Neural progenitor cell (in vitro differentiated cells): ENCODE data around the gene RPL29. TPM values are rescaled to one million over a fixed set of nuclear protein-coding genes. Genes with fewer than 3 reads are reported as not detected.

Experiments used
- DNase-seq: peaks from one replicate; pipeline ENCODE4 v3.0.0-alpha.2; 2016; ENCODE audit warnings: low spot score
- H2AFZ ChIP-seq: fragments of 200-600 bp; sonication (generic); replicated peaks from 2 replicates; pipeline ENCODE4 v1.6.1; 2016; ENCODE audit warnings: antibody characterized with exemption
- H3F3A ChIP-seq: fragments of 200-600 bp; sonication (generic); 2 replicates; pipeline ENCODE4 v1.6.1; 2016; ENCODE audit warnings: antibody characterized with exemption, low read depth
- H3K27ac ChIP-seq: fragments of 200-600 bp; sonication (generic); 2 replicates; pipeline ENCODE4 v1.5.1; 2016; ENCODE audit warnings: mild to moderate bottlenecking
- H3K27me3 ChIP-seq: fragments of 200-600 bp; sonication (generic); 2 replicates; pipeline ENCODE4 v1.6.1; 2016; ENCODE audit warnings: mild to moderate bottlenecking, moderate library complexity
- H3K36me3 ChIP-seq: fragments of 200-600 bp; sonication (generic); 2 replicates; pipeline ENCODE4 v1.5.1; 2016
- H3K4me1 ChIP-seq: fragments of 200-600 bp; sonication (generic); 2 replicates; pipeline ENCODE4 v1.6.1; 2016; ENCODE audit warnings: mixed run types
- H3K4me2 ChIP-seq: fragments of 200-600 bp; sonication (generic); 2 replicates; pipeline ENCODE4 v1.6.1; 2016
- H3K4me3 ChIP-seq: fragments of 200-600 bp; sonication (generic); 2 replicates; pipeline ENCODE4 v1.5.1; 2016
- H3K79me2 ChIP-seq: fragments of 200-600 bp; sonication (generic); 2 replicates; pipeline ENCODE4 v1.6.1; 2016; ENCODE audit warnings: low read depth
- H3K9ac ChIP-seq: fragments of 200-600 bp; sonication (generic); 2 replicates; pipeline ENCODE4 v1.6.1; 2016
- H3K9me3 ChIP-seq: fragments of 200-600 bp; sonication (generic); 2 replicates; pipeline ENCODE4 v1.5.1; 2016; ENCODE audit warnings: low read depth
- H4K20me1 ChIP-seq: fragments of 200-600 bp; sonication (generic); 2 replicates; pipeline ENCODE4 v1.6.1; 2016; ENCODE audit warnings: low read depth
- H3K27ac Mint-ChIP-seq: 3 replicates; pipeline ENCODE4 v1.8.0; 2021; ENCODE audit warnings: mixed read lengths
- H3K27me3 Mint-ChIP-seq: 2 replicates; pipeline ENCODE4 v1.8.0; 2022; ENCODE audit warnings: low read depth, mild to moderate bottlenecking, inconsistent platforms, moderate library complexity, mixed read lengths; ENCODE audit not compliant: insufficient read depth
- H3K36me3 Mint-ChIP-seq: 3 replicates; pipeline ENCODE4 v1.8.0; 2021; ENCODE audit warnings: mixed read lengths
- H3K4me1 Mint-ChIP-seq: 3 replicates; pipeline ENCODE4 v1.8.0; 2021; ENCODE audit warnings: mixed read lengths
- H3K4me3 Mint-ChIP-seq: 3 replicates; pipeline ENCODE4 v1.8.0; 2021; ENCODE audit warnings: mild to moderate bottlenecking, moderate library complexity, mixed read lengths
- H3K9me3 Mint-ChIP-seq: 3 replicates; pipeline ENCODE4 v1.8.0; 2020; ENCODE audit warnings: mixed read lengths
- EZH2 ChIP-seq: fragments of 200-600 bp; sonication (generic); IDR thresholded peaks from 2 replicates; pipeline ENCODE4 v1.6.1; 2017; ENCODE audit warnings: antibody characterized with exemption, mild to moderate bottlenecking, moderate library complexity
- EZH2phosphoT487 ChIP-seq: fragments of 200-600 bp; sonication (generic); IDR thresholded peaks from 2 replicates; pipeline ENCODE4 v1.6.1; 2017; ENCODE audit warnings: antibody characterized with exemption
- total RNA-seq: library from RNA; depleted of rRNA; stranded (reverse); fragments of >200 nt; gene quantifications from 2 replicates; pipeline ENCODE4 v1.2.3, GENCODE V29; 2015; ENCODE audit warnings: low replicate concordance
- TF ChIP-seq, protein P1 (sequence below): fragments of 200-600 bp; sonication (generic); IDR thresholded peaks from 2 replicates; pipeline ENCODE4 v1.5.1; 2017; ENCODE audit warnings: antibody characterized with exemption, mild to moderate bottlenecking

The RPL29 gene
- total RNA-seq, 1 donor from 2014 or later: 1,431 TPM

DNA sequence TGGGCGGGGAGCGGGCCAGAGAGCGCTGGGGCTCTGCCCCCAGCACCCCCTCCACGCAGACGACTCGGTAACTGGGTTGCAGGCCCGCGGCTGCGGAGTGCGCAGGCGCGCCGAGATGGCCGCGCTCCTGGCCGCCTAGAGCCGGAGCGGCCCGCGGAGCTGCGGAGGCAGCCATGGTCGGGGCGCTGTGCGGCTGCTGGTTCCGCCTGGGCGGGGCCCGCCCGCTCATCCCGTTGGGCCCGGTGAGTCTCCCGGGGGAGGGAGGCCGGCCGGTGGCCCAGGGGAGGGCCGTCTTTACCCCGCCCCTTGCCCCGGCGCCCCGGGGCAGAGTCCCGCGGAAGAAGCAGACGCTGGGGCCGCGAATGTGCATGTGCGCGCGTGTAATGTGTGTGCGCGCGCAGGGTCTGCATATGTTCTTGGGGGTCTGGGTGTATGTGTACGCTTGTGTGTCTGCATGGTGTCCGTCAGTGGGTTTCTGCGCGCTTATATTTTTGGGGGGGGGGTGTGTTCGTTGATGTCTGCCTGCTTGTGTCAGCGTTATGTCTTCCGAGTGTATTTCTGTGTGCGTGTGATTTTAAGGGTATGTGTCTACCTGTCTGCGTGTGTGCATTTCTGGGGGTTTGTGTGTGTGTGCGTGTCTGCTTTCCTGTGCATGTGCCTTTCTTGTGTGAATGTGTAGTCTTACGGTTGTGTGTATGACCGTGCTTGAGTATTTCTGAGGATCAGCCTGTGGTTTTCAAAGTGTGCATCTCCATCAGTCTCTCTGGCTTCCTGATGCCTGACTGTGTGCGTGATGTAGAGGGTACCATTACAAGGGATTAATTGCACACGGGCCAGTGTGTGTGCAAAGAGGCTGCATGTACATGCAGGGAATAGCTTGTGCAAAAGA, 20.5 kb downstream of the RPL29 start, which contains the start of gene ABHD14A:
ABHD14A (plus strand) TSS at position 102 of the 889 bp plus-strand sequence; CDS start at position 174, 72 bp downstream.
- peaks cover 8% of the 10 kb centered on the region for H3K27me3 Mint-ChIP-seq
- no peaks in the 10 kb centered on the region for H3K9me3 Mint-ChIP-seq
- no peak within 1 kb of the TSS for H3K9ac ChIP-seq
- no peaks in the 10 kb centered on the region for H3K79me2 ChIP-seq
- peaks cover 41% of the 10 kb centered on the region for H3K4me1 Mint-ChIP-seq
- H3K36me3 ChIP-seq: no peaks in the 10 kb centered on the region
- no peak within 1 kb of the TSS for H3K27ac ChIP-seq
- H4K20me1 ChIP-seq: no peaks in the 10 kb centered on the region
- peak within 1 kb of the TSS; percentile 86 for H3K4me3 Mint-ChIP-seq
- H3K27ac Mint-ChIP-seq: peak within 1 kb of the TSS; percentile 34
- peaks cover 39% of the 10 kb centered on the region for H3K27me3 ChIP-seq
- peak; percentile 22 for TF ChIP-seq EZH2
- TF ChIP-seq, protein P1, sequence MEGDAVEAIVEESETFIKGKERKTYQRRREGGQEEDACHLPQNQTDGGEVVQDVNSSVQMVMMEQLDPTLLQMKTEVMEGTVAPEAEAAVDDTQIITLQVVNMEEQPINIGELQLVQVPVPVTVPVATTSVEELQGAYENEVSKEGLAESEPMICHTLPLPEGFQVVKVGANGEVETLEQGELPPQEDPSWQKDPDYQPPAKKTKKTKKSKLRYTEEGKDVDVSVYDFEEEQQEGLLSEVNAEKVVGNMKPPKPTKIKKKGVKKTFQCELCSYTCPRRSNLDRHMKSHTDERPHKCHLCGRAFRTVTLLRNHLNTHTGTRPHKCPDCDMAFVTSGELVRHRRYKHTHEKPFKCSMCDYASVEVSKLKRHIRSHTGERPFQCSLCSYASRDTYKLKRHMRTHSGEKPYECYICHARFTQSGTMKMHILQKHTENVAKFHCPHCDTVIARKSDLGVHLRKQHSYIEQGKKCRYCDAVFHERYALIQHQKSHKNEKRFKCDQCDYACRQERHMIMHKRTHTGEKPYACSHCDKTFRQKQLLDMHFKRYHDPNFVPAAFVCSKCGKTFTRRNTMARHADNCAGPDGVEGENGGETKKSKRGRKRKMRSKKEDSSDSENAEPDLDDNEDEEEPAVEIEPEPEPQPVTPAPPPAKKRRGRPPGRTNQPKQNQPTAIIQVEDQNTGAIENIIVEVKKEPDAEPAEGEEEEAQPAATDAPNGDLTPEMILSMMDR: no peak
- no peak for TF ChIP-seq EZH2phosphoT487
- peak within 1 kb of the TSS; percentile 89 for H3K4me2 ChIP-seq
- peaks cover 45% of the 10 kb centered on the region for H3F3A ChIP-seq
- peak within 1 kb of the TSS; percentile 69 for H2AFZ ChIP-seq
- H3K36me3 Mint-ChIP-seq: no peaks in the 10 kb centered on the region
- H3K9me3 ChIP-seq: no peaks in the 10 kb centered on the region
- peak within 1 kb of the TSS; percentile 56 for H3K4me3 ChIP-seq
- H3K4me1 ChIP-seq: peaks cover 23% of the 10 kb centered on the region
- DNase-seq: peak; percentile 88

DNA sequence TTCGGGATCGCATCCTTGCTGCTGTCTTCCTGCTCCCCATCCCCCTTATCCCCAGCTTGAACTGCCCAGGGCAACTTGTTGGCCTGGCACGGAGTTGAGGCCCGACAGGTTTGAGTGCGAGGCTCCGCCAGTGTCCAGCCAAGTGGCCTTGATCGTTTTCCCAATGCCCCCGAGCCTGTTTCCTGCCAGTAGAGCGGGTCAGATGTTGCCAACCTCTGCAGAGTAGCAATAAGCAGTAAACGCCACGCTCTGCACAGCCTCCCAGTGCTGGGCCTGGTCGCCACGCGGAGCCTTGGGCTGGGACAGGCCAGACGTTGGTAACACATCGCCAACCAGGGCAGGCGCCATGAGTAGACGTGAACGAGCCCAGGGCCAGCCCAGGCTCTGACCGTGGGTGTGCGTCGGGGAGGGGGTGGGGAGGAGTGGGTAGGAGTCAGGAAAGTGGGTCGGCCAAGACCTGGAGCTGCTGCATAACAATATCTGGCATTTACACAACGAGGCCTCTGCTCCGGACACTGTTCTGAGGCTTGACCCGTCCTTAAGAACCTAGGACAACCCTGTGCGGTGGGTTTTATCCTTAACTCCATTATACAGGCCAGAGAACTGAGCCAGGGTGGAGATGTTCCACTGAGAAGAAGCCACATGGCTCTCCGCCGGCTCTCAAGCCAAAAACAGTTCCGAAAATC, 21.3 kb downstream of the RPL29 start:
- H3K79me2 ChIP-seq: no peaks in the 10 kb centered on the region
- Mint-ChIP-seq H3K27ac (no peak overlapping the region), H3K9me3 (no peaks in the 10 kb centered on the region), H3K36me3 (no peaks in the 10 kb centered on the region), H3K4me3 (peak overlapping the region; percentile 86), H3K4me1 (peaks cover 45% of the 10 kb centered on the region), H3K27me3 (peaks cover 9% of the 10 kb centered on the region)
- peaks cover 26% of the 10 kb centered on the region for H3K4me1 ChIP-seq
- H3K9me3 ChIP-seq: no peaks in the 10 kb centered on the region
- TF ChIP-seq EZH2: no peak
- TF ChIP-seq EZH2phosphoT487: no peak
- TF ChIP-seq, protein P1: no peak
- H4K20me1 ChIP-seq: no peaks in the 10 kb centered on the region
- H3K36me3 ChIP-seq: no peaks in the 10 kb centered on the region
- peak overlapping the region; percentile 69 for H2AFZ ChIP-seq
- no peak overlapping the region for H3K9ac ChIP-seq
- no peak overlapping the region for H3K27ac ChIP-seq
- peaks cover 39% of the 10 kb centered on the region for H3K27me3 ChIP-seq
- DNase-seq: no peak
- peaks cover 46% of the 10 kb centered on the region for H3F3A ChIP-seq
- peak overlapping the region; percentile 89 for H3K4me2 ChIP-seq
- H3K4me3 ChIP-seq: peak overlapping the region; percentile 56

- Histone ChIP-seq H3K4me2 (no peak overlapping the region), H4K20me1 (peaks cover 2% of the 10 kb centered on the region), H3K27ac (no peak overlapping the region), H3K4me3 (no peak overlapping the region), H3K36me3 (no peaks in the 10 kb centered on the region), H2AFZ (no peak overlapping the region), H3K9me3 (no peaks in the 10 kb centered on the region), H3K79me2 (no peaks in the 10 kb centered on the region), H3F3A (peaks cover 56% of the 10 kb centered on the region), H3K27me3 (peaks cover 30% of the 10 kb centered on the region), H3K9ac (no peak overlapping the region), H3K4me1 (peaks cover 44% of the 10 kb centered on the region)
- DNase-seq: no peak
- TF ChIP-seq EZH2phosphoT487 (no peak), EZH2 (no peak)
- TF ChIP-seq, protein P1: no peak
- peak overlapping the region; percentile 43 for H3K4me3 Mint-ChIP-seq
- no peaks in the 10 kb centered on the region for H3K9me3 Mint-ChIP-seq
- H3K27ac Mint-ChIP-seq: no peak overlapping the region
- H3K36me3 Mint-ChIP-seq: no peaks in the 10 kb centered on the region
- peaks cover 7% of the 10 kb centered on the region for H3K27me3 Mint-ChIP-seq
- peaks cover 51% of the 10 kb centered on the region for H3K4me1 Mint-ChIP-seq
These were observed 24.3 kb downstream of the RPL29 start for GRCh38 chr3:51971350-51971749.
